HL-60 (cell line): ENCODE results near the gene CCNK.

Experiments
- CTCF ChIP-seq: IDR thresholded peaks from one replicate; pipeline ENCODE4 v1.5.1; 2011; ENCODE audit warnings: low read length, control low read depth, inconsistent platforms; ENCODE audit not compliant: insufficient read depth
- POLR2AphosphoS5 ChIP-seq: IDR thresholded peaks from 2 replicates; pipeline ENCODE4 v1.6.1; 2012; ENCODE audit warnings: low read depth
- TF ChIP-seq, protein P1 (sequence below): IDR thresholded peaks from 2 replicates; pipeline ENCODE4 v1.6.1; 2012; ENCODE audit warnings: low read depth; ENCODE audit not compliant: insufficient replicate concordance

- TF ChIP-seq CTCF (no peak), POLR2AphosphoS5 (no peak)
- TF ChIP-seq, protein P1, sequence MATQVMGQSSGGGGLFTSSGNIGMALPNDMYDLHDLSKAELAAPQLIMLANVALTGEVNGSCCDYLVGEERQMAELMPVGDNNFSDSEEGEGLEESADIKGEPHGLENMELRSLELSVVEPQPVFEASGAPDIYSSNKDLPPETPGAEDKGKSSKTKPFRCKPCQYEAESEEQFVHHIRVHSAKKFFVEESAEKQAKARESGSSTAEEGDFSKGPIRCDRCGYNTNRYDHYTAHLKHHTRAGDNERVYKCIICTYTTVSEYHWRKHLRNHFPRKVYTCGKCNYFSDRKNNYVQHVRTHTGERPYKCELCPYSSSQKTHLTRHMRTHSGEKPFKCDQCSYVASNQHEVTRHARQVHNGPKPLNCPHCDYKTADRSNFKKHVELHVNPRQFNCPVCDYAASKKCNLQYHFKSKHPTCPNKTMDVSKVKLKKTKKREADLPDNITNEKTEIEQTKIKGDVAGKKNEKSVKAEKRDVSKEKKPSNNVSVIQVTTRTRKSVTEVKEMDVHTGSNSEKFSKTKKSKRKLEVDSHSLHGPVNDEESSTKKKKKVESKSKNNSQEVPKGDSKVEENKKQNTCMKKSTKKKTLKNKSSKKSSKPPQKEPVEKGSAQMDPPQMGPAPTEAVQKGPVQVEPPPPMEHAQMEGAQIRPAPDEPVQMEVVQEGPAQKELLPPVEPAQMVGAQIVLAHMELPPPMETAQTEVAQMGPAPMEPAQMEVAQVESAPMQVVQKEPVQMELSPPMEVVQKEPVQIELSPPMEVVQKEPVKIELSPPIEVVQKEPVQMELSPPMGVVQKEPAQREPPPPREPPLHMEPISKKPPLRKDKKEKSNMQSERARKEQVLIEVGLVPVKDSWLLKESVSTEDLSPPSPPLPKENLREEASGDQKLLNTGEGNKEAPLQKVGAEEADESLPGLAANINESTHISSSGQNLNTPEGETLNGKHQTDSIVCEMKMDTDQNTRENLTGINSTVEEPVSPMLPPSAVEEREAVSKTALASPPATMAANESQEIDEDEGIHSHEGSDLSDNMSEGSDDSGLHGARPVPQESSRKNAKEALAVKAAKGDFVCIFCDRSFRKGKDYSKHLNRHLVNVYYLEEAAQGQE, result no peak
These were observed 21.8 kb downstream of the CCNK start for GRCh38 chr14:99502989-99503421.
